RPMI7951 (cell line): ENCODE data around the gene RPS6KL1. TPM values are rescaled to one million over a fixed set of nuclear protein-coding genes. Genes with fewer than 3 reads are reported as not detected.

Source experiments
- DNase-seq: peaks from one replicate; pipeline ENCODE4 v3.0.0-alpha.2; 2012; ENCODE audit warnings: low read depth
- total RNA-seq: library from RNA; depleted of rRNA; stranded (reverse); fragments of >200 nt; shearing (Covaris generic); gene quantifications from 2 replicates; pipeline ENCODE4 v1.2.3, GENCODE V29; 2014; rRNA removed

Gene RPS6KL1
- 2.0 and 3.6 TPM in 2 replicates for total RNA-seq

DNA sequence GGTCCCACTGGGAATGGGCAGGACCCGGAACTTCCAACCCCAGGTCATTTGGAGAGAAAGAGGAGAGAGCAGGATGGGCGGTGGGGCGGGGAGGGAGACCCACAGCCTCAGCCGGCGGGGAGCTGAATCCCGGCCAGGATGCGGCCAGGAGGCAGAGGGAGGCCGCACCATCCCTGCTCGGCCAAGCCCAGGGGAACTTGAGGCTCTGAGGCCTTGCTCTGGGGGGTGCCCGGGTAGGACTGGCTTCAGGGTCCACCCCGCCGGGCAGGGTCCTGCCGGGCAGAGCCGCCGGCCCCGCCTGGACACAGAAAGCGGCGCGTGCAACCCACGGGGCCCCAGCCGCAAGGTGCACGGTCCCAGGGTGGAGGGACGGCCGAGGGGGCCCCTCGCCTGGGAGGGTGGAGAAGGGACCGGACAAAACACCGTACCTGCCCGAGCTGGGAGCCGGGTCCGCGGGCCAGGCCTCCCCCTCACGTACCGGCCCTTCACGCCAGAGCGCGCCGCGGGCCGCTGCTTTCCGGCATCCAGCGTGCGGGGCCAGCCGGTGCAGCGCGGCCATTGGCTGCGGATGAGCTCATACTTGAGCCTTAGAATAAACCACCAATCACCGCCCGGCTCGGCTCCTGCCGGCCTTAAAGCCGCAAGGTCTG lies at the start of gene RPS6KL1:
TSS of gene RPS6KL1 (minus strand) at position 509 of the 650 bp plus-strand sequence. CDS start 1,719 bp downstream, outside the sequence.
- peak; percentile 74 for DNase-seq

DNA sequence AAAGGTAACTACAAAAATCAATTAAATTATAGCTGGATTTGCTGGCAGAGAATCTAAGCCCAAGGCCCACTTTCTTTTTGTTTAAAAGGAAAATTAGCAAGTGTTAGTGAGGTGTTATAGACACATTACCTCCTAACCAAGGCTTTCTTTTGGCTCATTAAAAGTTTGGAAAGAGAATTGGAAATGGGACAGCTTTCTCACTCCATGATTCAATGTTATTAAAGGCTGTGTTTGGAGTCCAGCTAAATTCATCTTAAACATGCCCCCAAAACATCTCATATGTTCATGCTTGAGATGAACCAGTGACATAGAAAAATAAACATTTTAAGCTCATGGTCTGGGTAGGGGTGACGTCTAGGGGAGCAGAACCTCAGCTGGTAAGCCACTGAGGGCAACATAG lies 45.8 kb upstream of the RPS6KL1 start:
- no peak for DNase-seq

- DNase-seq = no peak
These were observed 42.6 kb upstream of the RPS6KL1 start for GRCh38 chr14:74965486-74966153.

DNA sequence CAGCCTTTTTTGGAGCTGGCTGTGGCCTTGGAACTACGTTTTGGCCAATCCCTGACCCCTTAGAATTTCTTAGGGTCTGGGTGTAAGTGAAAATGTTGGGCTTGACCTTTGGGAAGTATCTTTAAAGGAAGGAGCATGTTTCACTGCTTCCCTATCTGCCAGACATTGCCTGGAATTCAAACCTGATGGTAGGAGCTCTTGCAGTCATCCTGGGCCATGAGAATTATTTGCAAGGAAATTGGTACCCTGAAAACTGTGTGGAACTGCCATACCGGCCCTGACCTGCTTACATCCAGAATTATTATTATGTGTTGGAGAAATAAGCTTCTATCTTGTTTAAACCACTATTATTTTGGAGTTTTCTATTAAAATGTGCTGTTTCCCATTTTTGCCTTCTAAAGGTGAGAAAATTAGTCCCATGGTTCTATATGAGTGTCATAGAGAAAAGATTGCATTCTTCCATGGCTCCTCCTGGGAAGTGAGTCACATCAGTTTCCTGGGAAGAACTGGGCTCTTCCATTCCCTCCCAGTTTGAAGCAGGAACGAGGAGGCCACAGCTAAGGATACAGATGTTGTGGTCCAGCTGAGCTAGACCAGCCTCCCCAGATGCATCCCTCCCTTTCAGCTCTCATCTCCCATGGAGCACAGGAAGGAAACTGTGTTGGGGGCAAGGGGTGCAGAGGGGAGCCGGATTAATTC lies 41.9 kb upstream of the RPS6KL1 start:
- DNase-seq = peak; percentile 49

DNA sequence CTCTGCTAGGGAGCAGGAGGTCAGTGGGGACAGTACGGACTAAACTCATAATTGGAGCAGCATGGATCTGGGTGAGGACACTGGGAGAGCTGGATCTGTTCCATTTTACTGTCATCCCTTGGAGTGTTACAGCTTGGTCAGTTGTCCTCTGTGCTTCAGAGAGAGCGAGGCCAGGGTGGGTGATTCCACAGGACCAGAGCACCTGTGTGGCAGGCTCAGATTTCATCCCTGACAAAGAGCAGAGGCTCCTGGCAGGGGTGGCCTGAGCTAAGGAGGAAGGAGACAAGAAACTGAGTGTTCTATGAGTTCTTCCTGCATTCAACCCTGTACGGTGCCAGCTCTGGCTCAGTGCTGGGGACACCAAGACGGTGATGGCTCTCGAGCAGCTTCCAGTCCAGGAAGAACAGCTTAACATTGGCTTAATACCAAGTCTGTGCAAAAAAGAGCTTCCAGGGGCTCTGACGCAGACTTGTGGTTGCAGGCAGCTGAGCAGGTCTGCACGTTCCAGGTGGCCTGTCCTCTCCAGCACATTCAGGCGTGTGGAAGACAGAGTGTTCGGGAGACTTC lies 40.7 kb upstream of the RPS6KL1 start:
- DNase-seq = peak; percentile 18

GRCh38 chr14:74963178-74963704 lies 40.2 kb upstream of the RPS6KL1 start:
- DNase-seq = no peak

- DNase-seq = no peak
These were observed 39.4 kb upstream of the RPS6KL1 start for GRCh38 chr14:74962493-74962892.

- DNase-seq = no peak
These were observed 39.0 kb upstream of the RPS6KL1 start for GRCh38 chr14:74962046-74962445.

DNA sequence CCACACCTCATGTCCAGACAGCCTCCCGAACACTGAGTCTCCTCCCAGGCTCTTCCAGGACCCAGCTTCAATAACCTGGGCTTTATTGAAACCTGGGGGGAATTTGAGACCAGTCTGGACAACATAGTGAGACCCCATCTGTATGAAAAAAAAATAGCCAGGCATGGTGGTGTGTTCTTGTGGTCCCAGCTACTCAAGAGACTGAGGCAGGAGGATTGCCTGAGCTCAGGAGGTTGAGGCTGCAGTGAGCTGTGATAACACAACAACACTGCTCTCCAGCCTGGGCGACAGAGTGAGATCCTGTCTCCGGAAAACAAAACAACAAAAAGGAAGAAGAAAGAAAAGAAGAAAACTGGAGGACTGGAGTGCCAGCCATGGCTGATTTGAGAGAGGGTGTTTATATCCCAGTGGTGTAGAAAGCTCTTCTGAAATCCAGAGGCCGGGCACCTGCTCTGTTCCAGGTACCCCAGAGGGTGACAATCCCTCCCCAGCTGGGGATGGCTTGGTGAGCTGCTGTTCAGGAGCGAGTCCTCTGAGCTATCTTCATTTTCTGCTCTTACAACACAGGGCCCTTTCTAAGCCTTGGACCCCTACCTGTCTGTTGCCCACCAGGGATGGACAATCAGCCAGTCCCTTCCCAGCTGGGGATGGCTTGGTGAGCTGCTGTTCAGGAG lies 38.3 kb upstream of the RPS6KL1 start:
- DNase-seq = no peak

DNA sequence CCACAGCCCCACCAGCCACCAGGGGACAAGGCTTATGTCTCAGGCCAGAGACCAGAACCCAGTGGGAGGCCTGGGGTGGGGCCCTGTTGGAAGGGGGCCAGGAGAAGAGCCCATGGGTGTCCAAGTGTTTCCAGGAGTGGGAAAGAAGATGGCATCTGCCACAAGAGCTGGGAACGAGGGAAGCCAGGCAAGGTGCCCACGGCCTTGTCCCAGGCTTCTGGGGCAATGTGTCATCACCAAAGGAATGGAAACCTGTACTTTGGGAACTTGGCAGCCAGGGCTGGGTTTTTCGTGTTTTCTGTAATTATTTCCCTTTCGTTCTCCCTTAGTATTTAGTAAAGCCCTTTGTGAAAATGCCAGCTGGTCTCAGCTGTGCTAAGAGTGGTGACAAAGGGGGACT lies 37.7 kb upstream of the RPS6KL1 start:
- no peak for DNase-seq

GRCh38 chr14:74959596-74960180 lies 36.6 kb upstream of the RPS6KL1 start:
- no peak for DNase-seq

DNA sequence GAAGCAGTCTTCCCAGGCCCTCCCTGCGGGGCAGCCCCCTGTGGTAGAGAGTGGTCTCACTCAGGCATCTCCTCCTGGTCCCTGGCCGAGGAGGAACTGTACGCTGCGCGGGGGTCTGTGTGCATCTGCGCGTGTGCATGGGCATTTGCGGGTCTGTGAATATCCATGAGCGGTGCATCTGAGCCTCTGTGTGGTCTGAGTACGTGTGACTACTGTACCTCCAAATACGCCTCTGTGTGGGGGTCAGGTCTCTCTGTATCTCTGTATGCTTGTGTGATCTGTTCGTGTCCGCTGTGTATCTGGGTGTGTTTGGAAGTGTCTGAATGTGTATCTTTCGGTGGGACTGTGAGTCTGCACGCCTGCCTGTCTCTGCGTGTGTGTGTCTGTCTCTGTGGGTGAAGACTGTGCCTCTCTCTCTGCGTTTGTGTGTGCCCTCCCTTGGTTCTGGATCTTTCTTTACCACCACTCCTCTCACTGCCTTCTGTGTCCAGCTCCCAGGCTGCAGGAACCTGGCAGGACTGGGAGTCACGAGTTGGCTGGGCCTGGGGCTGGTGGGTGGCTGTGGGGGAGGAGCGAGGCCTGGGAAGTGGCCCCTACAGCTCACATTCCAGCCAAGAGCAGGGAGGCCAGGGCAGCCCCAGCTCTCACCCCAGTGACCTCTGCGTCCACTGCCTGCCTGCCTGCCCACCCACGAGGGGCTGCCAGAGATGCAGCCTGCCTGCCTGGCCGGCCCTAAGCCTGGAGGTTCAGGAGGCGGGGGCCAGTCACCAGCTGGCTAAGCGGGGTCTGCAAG lies 33.4 kb upstream of the RPS6KL1 start:
- no peak for DNase-seq

DNA sequence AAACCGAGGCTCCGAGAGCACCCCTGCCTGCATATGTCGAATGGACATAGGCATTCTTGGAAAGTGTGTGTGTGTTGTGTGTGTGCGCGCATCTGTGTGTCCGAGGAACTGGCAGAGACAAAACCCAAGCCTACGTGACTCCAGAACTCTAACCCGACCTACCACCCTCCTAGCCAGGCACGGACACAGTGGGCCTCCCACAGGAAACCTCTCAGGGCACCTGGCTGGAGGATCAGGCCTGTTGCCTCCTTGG lies 32.9 kb upstream of the RPS6KL1 start:
- no peak for DNase-seq

GRCh38 chr14:74955229-74956026 lies 32.4 kb upstream of the RPS6KL1 start, which contains the start of gene PGF:
Gene PGF (minus strand): TSS chr14:74955597. CDS start chr14:74955242, 355 bp downstream.
- peak; percentile 49 for DNase-seq

DNA sequence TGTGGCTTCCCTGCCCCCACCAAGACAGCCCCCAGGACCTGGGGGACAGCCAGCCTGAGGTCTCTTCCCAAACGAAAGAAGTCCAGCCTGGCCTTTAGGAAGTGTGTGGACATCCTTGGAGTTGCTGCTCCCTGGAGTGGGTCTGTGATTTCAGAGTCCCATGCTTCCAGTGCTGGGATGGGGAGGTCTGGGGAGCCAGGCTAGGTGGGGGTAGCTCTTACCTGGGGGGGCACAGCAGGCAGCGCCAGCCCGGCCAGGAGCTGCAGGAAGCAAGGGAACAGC lies 31.8 kb upstream of the RPS6KL1 start:
- no peak for DNase-seq

DNA sequence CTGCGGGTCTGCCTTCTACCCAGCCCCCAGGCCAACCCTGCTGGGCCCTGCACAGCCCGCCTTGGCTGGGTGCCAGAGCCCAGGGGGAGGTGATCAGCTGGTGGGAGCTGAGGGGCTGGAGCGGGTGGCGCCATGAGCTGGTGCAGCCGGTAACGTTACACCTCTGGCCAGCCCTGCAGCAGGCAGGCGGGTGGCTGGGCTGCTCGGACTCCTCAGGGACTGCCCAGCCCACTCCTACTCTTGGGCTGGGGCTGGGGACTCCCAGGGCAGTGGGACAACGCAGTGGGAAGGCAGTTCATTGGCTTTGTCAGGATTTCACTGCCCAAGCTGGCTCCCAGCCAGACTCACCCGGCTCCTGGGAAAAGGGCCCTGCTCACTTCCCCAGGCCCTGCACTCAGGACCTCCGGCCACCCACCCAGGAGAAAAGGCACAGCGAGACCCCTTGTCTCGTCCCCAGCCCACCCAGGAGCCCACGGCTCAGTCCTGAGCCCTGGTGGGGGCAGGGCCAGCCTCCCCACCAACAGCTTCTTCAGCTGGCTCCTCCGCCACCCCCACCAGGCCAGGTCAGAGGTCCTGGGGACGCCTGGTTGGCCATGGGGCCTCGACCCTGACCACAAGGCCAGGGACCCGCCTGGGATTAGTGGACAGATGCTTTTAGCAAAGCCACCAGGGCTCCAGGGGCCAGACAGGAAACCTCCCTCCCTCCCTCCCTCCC lies 31.3 kb upstream of the RPS6KL1 start:
- no peak for DNase-seq

GRCh38 chr14:74953686-74954085 lies 30.6 kb upstream of the RPS6KL1 start:
- no peak for DNase-seq

DNA sequence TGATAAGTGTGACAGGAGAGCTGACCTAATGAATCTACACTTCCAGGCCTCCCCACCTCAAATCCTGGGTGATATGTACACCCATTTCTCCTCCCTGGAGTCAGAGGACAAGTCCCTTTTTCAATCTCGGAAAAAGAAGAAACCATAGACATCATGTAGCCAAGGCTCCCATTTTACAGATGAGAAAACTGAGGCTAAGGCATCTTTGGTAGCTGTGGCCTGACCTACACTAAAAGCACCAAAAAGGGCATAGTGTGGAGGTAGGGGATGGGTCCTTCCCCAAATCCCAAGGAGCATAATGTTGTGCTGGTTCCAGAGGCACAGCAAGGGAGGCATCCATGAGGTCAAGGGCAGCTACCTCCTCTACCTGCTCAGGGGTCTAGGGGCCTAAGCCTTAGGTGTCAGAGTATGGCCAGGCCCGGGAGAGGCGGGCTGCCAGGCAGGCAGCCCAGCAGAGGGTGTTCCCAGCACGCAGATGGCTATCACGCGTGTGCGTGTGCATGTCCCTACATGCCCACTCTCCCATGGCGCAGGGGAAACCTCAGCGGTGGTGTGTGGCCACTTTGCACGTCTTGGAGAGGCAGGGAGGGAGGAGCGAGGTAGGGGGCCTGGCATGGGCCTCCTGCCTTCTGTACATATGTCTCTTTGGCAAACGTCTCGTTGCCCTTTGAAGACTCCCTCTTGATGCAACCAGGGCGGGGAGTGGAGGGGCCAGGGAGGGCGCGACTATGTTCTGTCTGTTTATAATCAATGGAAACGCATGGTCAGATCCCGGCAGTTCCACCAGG lies 29.8 kb upstream of the RPS6KL1 start:
- DNase-seq = no peak
